NCI-H526 treated with DMSO at 0.1 percent for 48 hours (cell line): ENCODE data around the gene GPRIN1.
"Not testable (repeated sequence)": the region's sequence is repeated elsewhere in the genome, so short reads cannot be mapped to it uniquely, and the experiment has no call there.

Source experiments
- DNase-seq: peaks from one replicate; lab custom pipeline; 2025; lab: John Stamatoyannopoulos, UW

The GPRIN1 gene

DNA sequence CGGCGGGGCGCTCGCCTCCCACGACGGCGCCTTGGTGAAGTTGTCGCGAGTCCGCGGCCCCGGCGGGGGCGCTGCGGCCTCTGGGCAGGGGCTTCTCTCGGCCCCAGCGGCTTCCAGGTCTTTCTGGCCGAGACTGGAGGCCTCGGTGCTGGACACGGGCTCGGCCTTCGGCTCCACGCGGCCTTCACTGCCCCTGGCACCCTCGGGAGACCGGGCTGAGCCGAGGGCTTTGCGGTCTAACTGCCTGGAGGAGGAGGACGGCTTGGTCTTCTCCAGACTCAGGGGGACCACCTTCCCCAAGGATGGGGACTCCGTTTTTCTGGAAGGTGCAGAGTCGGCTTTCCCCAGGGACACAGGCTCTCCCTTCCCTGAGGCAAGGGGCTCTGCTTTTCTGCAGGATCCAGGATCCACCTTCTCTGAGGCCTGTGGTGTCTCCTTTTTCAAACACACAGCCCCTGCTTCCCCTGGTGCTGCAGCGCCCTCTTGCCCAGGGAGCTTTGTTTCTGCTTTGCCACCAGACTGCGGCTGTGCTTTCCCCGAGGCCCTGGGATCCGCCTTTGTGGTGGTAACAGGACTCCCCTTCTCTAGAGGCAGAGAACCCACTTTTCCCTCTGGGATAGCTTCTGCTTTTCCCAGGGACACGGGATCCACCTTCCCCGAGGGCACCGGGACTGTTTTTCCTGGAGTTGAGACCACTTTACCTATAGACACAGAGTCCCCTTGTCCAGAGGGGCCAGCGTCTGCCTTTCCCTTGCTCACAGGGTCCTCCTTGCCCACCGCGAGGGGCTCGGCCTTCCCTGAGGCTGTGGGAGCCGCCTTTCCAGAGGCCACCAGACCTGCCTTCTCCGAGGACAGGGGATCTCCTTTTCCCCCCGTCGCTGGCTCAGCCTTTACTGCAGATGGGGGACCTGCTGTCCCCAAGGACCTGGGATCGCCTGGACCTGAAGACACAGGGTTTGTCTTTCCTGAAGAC, 12.3 kb downstream of the GPRIN1 start:
- DNase-seq: no peak

DNA sequence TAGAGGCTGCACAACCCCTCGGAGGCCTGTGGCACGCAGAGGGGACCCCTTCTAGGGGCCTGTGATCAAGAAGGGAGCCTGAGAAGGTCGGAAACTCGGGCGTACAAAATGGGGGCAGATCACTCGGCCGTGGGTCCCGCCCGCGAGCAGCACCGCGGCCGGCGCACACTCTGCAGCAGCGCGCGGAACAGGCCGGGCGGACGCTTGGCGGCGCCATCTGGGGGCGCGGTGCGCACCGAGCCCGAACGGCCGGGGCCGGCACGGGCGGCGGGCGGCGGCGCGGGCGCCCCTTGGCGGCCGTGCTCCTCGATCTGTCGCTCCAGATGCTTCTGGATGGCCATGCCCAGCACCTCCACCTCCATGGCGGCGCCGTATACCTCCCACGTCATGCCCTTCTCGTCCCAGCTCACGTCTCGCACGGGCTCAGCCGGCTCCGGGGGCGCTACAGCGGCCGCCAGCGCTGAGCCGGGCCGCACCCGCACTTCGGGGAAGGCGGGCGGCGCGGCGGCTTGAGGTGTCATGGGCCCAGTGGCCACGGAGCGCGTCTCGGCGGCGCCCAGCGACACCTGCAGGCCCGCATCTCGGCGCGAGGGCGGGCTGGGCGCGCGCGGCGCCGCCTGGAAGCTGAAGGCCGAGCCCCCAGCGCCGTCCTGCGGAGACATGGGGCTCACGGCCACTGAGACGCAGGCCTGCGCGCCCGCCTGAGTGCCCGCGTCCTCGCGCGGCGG, 13.1 kb downstream of the GPRIN1 start:
- no peak for DNase-seq

DNA sequence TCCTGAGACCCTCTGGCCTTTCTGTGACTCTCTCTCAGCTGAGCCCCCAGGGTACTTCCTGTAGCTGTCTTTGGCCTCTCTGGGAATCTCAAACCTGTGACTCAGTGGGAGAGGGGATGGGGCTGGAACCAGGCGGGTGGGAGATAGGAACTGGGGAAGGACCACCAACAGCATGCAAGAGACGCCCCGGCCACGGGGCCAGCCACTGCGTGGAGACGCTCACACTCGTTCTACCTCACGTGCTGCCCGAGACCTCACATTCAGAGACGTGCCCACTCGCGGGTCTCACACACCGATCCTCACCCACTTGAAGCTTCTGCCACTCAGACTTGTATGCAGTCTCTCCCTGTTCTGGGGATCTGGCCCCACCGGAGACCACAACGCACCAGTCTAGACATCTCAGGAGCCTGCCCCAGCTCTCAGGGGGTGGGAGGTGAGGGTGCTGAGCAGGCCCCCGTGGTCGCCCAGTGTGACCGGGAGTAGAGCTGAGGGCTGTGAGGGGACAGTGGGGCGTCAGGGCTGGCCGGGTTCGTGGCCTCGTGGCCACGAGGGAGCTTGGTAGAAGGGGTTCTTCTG, 13.8 kb downstream of the GPRIN1 start:
- DNase-seq: no peak

DNA sequence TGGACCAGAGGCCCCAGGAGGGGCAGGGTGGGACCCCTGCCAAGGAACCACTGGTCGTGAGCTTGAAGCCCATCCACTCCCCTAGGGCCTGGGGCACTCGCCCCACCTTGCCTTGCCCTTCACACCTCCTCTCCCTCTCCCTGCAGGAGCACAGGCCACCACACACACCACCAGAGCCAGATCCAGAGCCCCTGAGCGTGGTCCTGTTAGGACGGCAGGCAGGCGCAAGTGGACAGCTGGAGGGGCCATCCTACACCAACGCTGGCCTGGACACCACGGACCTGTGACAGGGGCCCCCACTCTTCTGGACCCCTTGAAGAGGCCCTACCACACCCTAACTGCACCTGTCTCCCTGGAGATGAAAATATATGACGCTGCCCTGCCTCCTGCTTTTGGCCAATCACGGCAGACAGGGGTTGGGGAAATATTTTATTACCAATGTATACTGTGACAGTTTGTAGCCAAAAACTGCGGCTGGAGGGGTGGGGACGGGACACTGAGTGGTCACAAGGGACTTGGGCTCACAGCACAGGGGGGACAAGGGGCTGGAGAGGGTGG, 14.5 kb downstream of the GPRIN1 start:
- no peak for DNase-seq

DNA sequence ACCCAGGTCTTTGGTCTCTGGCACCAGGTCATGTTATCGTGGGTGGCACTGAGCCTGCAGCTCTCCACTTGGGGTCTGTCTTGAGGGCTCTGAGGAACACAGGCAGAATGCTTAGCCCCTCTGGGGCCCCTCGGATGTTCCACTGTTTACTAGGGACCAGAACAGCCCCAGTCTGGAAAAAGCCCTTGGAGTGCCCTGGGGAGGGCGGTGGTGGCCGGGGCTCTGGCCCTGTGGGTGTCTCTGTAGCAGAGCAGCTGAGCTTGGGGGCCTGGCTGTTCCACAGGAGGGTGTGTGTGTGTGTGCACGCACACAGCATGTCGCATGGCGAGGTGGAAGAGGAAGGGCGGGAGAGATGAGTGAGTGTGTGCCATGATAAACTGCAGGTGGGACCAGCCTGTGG, 15.4 kb downstream of the GPRIN1 start:
- DNase-seq: no peak

DNA sequence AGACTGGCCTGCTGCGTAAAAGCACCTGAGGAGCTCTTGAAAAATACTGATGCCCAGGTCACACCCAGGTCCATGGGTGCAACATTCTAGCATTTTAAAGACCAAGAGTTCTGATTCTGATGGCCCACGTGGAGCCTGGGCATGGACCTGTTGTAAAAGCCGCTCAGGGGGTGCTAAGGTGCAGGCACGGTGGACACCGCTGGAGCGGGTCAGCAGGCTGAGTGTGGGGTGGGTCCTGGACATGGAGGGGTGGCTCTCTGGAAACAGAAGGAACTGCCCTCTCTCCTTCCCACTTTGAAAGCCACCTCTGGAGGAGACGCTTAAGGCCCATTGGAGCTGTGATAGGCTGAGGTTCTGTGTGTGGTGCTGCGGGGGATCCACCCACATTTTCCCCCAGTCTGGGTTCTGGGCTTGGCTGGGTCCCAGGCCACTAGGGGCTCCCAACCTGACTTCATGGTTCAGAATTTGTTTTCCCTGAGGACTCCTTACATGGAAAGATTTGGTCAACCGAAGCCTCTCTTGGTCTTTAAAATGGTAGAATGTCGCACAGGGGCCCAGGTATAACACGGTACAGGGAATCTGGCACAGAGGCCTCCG, 16.6 kb downstream of the GPRIN1 start:
- DNase-seq: no peak

DNA sequence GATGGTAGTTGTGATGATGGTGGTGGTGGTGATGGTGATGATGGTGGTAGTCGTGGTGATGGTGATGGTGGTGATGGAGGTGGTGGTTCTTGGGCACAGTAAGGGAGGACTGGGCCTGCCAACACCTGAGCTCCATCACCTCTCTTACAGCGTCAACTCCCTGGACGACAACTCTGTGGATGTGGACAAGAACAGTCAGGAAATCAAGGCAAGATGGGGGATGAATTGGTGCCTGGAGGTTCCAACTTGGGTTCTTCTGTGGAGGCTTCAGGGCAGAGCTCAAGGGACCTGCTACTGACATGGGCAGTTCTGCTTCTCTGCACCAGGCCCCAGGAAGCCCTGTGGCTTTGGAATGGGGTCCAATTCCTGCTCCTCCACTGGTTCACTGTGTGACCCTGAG, 17.4 kb downstream of the GPRIN1 start:
- DNase-seq: no peak

DNA sequence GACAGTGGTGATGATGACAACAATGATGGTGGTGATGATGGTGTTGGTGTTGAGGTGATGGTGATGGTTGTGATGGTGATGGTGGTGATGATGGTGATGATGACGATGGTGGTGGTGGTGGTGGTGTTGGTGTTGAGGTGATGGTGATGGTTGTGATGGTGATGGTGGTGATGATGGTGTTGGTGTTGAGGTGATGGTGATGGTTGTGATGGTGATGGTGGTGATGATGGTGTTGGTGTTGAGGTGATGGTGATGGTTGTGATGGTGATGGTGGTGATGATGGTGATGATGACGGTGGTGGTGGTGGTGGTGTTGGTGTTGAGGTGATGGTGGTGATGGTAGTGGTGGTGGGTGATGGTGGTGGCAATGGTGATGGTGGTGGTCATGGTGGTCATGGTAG, 18.3 kb downstream of the GPRIN1 start:
- DNase-seq: not testable (repeated sequence)

DNA sequence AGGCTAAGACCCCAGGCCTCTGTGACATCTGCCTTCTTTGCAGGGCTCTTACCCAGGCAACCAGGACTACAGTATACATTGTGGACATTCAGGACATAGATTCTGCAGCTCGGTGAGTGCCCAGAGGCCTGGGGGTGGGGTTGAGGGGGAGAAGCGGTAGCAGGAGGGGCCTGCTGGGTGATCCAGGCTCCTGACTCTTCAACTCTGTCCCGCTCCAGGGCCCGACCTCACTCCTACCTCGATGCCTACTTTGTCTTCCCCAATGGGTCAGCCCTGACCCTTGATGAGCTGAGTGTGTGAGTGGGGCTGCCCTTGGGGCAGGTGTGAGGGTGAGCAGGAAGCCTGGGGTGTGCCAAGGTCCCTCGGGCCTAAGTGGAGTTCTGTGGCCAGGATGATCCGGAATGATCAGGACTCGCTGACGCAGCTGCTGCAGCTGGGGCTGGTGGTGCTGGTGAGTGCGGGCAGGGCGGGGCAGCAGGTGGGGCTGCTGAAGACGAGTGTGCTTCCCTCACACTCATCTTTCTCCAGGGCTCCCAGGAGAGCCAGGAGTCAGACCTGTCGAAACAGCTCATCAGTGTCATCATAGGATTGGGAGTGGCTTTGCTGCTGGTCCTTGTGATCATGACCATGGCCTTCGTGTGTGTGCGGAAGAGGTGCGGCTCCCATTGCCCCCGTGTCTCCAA, 19.8 kb downstream of the GPRIN1 start:
- no peak for DNase-seq

DNA sequence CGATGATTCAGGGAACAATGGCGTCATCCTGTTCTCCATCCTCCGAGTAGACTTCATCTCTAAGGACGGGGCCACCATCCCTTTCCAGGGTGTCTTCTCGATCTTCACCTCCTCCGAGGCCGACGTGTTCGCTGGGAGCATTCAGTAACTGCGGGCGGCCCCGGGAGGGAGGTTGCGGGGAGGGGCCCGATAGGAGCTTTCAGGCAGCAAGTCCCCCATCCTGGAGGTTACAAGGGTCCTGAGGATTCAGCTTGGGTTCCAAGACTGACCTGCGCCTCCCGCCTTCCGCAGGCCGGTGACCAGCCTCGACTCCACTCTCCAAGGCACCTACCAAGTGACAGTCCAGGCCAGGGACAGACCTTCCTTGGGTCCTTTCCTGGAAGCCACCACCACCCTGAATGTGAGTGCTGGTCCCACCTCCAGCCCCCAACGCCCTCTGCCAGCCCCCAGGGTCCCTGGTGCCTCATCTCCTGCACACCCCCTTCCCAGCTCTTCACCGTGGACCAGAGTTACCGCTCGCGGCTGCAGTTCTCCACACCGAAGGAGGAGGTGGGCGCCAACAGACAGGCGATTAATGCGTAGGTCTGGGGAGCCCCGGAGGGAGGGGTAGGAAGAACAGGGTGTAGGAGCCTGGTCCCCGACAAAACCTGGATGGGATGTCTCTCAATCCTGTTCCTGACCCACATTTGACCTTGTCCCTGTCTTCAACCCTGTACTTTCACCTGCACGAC, 20.8 kb downstream of the GPRIN1 start:
- DNase-seq: no peak

DNA sequence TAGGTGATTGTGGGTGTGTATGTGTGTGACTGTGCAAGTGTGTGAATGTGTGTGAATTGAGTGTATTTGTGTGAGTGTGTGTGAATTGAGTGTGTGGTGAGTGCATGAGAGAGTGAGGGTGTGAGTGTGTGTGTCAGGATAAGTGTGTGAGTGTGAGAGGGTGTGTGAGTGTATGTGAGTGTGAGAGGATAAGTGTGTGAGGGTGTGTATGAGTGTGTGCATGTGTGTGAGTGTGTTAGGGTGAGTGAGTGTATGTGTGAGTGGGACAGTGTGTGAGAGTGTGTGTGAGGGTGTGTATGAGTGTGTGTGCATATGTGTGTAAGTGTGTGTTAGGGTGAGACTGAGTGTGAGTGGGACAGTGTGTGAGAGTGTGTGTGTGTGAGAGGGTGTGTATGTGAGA, 21.7 kb downstream of the GPRIN1 start:
- DNase-seq: no peak

DNA sequence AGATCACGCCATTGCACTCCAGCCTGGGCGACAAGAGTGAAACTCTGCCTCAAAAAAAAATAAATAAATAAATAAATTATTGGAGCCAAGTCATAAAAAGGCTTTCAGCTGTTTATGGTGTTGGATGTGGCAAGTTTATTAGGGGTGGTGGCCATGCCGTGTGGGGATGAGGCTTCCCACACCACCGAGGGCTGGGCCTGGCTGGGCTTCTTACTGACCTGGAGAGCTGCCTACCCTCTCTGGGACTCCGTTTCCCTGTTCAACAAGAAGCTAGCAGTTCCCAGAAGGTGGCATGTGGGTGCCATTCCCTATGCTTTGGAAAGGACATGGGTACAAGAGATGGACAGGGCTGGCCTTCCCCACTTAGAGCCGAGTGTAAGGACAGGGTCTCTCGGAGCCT, 22.6 kb downstream of the GPRIN1 start:
- DNase-seq: no peak

DNA sequence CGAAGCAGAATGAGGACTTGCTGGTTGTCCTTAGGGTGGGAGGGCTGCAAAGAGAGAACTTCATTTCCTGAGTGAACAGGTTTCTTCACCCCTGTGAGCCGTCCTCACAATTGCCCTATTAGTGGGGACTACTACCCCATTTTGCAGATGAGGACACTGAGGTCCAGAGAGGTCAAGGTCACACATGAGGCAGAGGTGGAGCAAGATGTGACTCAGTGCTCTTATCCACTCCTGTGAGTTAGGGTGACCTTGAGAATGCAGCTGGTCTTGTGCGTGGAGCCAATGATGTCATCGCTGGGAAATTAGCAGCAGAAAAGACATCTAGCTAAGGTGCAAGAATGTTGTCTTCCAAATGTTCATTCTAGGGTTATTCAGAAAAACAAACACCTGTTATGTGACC, 26.9 kb downstream of the GPRIN1 start:
- DNase-seq: no peak

DNA sequence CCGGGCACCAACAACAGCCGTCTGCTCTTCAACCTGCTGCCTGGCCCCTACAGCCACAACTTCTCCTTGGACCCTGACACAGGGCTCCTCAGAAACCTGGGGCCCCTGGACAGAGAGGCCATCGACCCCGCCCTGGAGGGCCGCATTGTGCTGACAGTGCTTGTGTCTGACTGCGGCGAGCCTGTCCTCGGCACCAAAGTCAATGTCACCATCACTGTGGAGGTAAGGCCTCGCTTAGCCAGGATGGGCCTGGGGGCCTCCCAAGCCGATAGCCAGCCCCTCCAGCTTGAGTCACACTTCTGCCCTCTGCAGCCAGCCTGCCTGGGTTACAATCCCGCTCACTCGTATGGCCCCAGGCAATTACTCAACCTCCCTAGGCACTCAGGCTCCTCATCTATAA, 28.6 kb downstream of the GPRIN1 start:
- DNase-seq: no peak

DNA sequence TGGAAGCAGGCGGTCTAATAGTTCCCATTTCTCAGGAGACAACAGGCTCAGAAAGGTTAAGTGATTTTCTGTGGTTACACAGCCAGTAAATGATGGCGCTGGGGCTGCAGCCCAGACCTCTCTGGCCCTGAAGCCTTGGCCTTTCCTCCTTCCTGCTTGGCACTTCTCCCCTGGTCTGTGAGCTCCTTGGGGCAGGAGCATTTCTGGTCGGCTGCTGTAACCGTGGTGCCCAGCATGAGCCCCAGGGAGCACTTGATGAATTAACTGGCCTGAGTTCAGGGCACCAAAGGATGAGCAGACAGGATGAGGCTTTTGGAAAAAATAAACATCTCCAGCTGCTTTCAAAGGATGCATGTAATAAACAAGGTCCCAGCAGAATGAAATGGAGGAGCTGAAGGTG, 30.6 kb downstream of the GPRIN1 start:
- no peak for DNase-seq

DNA sequence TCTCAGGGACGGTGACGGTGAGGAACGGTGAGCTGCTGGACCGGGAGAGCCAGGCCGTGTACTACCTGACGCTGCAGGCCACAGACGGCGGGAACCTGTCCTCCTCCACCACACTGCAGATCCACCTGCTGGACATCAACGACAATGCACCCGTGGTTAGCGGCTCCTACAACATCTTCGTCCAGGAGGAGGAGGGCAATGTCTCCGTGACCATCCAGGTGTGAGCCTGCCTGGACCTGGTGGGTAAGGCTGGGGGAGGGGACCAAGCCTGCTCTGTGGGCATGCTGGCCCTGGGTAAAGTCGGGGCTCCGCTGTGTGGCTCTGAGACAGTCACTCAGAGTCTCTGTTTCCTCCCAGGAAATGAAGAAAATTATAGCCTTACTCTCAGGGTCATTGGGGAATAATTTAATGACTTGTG, 31.6 kb downstream of the GPRIN1 start:
- DNase-seq: peak; percentile 52

DNA sequence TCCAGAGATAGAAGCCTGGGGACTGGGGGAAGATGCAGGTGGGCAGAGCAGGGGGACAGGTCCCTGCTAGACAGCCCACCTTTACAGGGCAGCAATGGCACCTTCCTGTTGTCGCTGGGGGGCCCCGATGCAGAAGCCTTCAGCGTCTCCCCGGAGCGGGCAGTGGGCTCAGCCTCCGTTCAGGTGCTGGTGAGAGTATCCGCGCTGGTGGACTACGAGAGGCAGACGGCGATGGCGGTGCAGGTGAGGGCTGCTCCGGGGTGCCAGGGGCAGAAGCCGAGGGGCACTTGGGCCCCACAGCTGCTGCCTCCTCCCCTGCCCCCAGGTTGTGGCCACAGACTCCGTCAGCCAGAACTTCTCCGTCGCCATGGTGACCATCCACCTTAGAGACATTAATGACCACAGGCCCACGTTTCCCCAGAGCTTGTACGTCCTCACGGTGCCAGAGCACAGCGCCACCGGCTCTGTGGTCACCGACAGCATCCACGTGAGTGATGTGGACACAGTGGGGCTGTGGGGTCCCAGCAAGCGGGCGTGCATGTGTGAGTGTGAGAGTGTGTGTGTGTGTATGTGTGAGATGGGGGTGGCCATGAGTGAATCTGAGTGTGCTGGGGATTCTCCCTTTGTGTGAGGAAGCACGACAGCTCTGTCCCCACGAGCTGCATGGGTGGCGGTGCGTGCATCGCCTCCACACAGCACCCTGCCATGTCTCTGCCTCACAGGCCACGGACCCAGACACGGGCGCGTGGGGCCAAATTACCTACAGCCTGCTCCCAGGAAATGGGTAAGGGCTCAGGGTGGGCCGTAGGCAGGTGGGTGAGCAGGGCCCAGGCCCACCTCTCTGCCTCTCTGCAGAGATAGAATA, 32.4 kb downstream of the GPRIN1 start:
- no peak for DNase-seq

DNA sequence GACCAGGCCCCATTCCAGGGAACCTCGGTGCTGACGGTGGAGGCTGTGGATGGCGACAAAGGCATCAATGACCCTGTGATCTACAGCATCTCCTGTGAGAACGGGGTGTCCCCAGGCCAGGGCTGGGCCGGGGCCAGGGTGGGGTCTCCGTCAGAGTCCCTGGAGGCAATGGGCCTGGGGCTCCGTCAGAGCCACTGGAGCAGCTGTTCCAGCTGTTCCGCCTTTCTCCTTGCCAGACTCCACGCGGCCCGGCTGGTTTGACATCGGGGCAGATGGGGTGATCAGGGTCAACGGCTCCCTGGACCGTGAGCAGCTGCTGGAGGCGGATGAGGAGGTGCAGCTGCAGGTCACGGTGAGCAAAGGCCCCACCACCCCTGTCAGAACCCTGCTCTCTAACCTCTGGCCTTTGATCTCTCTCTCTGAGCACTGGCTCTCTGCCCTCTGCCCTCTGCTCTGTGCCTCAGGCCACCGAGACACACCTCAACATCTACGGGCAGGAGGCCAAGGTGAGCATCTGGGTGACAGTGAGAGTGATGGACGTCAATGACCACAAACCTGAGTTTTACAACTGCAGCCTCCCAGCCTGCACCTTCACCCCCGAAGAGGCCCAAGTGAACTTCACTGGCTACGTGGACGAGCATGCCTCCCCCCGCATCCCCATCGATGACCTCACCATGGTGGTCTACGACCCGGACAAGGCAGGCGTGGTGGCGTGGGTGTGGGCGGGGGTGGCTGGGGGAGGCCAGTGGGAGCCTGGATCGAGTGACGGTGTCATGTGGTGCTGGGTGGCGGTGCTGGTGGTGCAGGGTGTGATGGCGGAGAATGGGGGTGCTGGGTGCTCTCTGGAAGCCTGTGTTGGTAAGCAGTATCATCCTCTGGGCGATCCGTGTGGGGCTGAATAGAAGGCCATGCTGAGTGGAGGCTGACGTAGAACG, 34.2 kb downstream of the GPRIN1 start:
- no peak for DNase-seq

DNA sequence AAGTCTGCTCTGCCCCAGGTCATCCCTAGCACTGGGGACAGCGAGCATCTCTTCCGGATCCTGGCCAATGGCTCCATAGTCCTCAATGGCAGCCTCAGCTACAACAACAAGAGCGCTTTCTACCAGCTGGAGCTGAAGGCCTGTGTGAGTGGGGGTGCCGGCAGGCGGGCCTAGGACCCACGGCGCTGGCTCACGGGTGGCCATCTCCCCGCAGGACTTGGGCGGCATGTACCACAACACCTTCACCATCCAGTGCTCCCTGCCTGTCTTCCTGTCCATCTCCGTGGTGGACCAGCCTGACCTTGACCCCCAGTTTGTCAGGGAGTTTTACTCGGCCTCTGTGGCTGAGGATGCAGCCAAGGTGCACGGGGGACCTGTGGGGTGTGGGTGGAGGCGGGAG, 34.9 kb downstream of the GPRIN1 start:
- DNase-seq: no peak
